ENCODE results near the gene PLEKHG4.

PLEKHG4 gene

GRCh38 chr16:67246081-67246755, 33.1 kb upstream of the PLEKHG4 start:
- DNase-seq: peak; percentile 56

- peak; percentile 60 for DNase-seq
These were observed 32.6 kb upstream of the PLEKHG4 start for GRCh38 chr16:67246756-67247191.

- peak; percentile 96 for DNase-seq
These were observed 31.9 kb upstream of the PLEKHG4 start, which contains the start of gene FHOD1 for GRCh38 chr16:67247192-67248072. Gene FHOD1, minus strand, starts transcription at chr16:67247481. Its CDS starts 71 bp downstream, at chr16:67247410.

GRCh38 chr16:67248073-67248400, 31.3 kb upstream of the PLEKHG4 start:
- DNase-seq: no peak

- DNase-seq: peak; percentile 26
These were observed 30.7 kb upstream of the PLEKHG4 start, which contains the start of gene SLC9A5 for GRCh38 chr16:67248401-67249177. Gene SLC9A5, plus strand, starts transcription at chr16:67248979. Its CDS starts 36 bp downstream, at chr16:67249015.

GRCh38 chr16:67249178-67250044, 29.9 kb upstream of the PLEKHG4 start:
- no peak for DNase-seq

GRCh38 chr16:67250045-67250327, 29.3 kb upstream of the PLEKHG4 start:
- DNase-seq: no peak

- DNase-seq: no peak
These were observed 26.5 kb upstream of the PLEKHG4 start for GRCh38 chr16:67252609-67253497.

- DNase-seq: no peak
These were observed 24.4 kb upstream of the PLEKHG4 start for GRCh38 chr16:67254801-67255552.

- DNase-seq: no peak
These were observed 23.6 kb upstream of the PLEKHG4 start for GRCh38 chr16:67255553-67256221.

GRCh38 chr16:67256701-67257230, 22.6 kb upstream of the PLEKHG4 start:
- DNase-seq: no peak

GRCh38 chr16:67257486-67258160, 21.7 kb upstream of the PLEKHG4 start:
- no peak for DNase-seq

GRCh38 chr16:67258161-67258835, 21.0 kb upstream of the PLEKHG4 start:
- no peak for DNase-seq

GRCh38 chr16:67259705-67260104, 19.6 kb upstream of the PLEKHG4 start:
- DNase-seq: no peak

- DNase-seq: peak; percentile 28
These were observed 18.8 kb upstream of the PLEKHG4 start for GRCh38 chr16:67260426-67261063.

GRCh38 chr16:67263201-67263600, 16.1 kb upstream of the PLEKHG4 start:
- DNase-seq: no peak

- no peak for DNase-seq
These were observed 15.1 kb upstream of the PLEKHG4 start for GRCh38 chr16:67264277-67264676.

GRCh38 chr16:67264866-67265265, 14.5 kb upstream of the PLEKHG4 start:
- DNase-seq: no peak

Measured in CD4-positive, alpha-beta T cell treated with Interleukin-10 for 1 hour (primary cell).